Mammary epithelial cell (primary cell): ENCODE data around the gene LEMD1.

Experiments
- EZH2 ChIP-seq: IDR thresholded peaks from 2 replicates; pipeline ENCODE4 v1.6.1; 2012; ENCODE audit warnings: low read length, inconsistent platforms, borderline replicate concordance
- TF ChIP-seq, protein P1 (sequence below), 2 donors: IDR thresholded peaks in 1 of 2; conservative IDR thresholded peaks in 1 of 2; 2 replicates each; pipeline ENCODE4 v1.5.1; 2011 to 2012; ENCODE audit warnings: inconsistent platforms in 2 of 2, low read length in 2 of 2, mild to moderate bottlenecking in 2 of 2, control low read depth in 1 of 2, low read depth in 1 of 2; ENCODE audit not compliant: insufficient read depth in 1 of 2; ENCODE audit errors: extremely low read depth in 1 of 2

DNA sequence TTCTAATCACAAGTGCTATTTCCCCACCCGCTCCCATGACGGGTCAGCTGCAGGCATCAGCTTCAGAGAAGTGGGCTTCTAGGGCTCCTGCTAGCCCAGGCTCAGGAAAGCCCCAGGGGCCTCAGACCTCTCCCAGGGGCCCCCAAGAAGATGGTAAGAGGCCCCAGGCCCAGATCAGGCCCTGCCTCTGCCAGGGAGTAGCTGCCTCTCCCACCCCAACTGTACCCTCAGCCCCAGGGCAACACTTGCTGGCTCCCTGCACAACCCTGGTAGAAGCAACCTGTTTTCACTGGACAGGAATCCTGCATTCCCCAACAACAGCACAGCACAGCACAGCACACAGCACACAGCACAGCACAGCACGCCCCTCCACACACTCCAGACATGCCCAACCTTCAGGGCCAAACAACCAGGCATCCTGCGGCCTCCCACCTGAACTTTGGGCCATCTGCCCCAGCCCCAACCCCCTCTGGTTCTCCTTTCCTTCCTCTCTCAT, 27.4 kb upstream of the LEMD1 start:
- TF ChIP-seq, protein P1, sequence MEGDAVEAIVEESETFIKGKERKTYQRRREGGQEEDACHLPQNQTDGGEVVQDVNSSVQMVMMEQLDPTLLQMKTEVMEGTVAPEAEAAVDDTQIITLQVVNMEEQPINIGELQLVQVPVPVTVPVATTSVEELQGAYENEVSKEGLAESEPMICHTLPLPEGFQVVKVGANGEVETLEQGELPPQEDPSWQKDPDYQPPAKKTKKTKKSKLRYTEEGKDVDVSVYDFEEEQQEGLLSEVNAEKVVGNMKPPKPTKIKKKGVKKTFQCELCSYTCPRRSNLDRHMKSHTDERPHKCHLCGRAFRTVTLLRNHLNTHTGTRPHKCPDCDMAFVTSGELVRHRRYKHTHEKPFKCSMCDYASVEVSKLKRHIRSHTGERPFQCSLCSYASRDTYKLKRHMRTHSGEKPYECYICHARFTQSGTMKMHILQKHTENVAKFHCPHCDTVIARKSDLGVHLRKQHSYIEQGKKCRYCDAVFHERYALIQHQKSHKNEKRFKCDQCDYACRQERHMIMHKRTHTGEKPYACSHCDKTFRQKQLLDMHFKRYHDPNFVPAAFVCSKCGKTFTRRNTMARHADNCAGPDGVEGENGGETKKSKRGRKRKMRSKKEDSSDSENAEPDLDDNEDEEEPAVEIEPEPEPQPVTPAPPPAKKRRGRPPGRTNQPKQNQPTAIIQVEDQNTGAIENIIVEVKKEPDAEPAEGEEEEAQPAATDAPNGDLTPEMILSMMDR (conservative IDR thresholded peaks at IDR 0.05 in 1 of 2, IDR thresholded peaks at IDR 0.05 in 1 of 2; ENCODE audit: extremely low read depth in 1 of 2, insufficient read depth in 1 of 2, low read depth in 1 of 2, low read length in 2 of 2), result no peak
- no peak for TF ChIP-seq EZH2
